Peyer's patch (tissue), 4 donors: ENCODE data around the gene PHACTR3.

Experiments
- POLR2A ChIP-seq, 2 donors: fragments of 450-650 bp; IDR thresholded peaks; one replicate each; pipeline ENCODE4 v1.5.1; 2017; ENCODE audit warnings: antibody characterized with exemption in 2 of 2, mild to moderate bottlenecking in 2 of 2, moderate library complexity in 2 of 2
- TF ChIP-seq, protein P1 (sequence below), 6 experiments: fragments of 450-650 bp in 4 of 6; fragments of 200-600 bp in 2 of 6; sonication (generic) in 1 of 6; IDR thresholded peaks; one replicate each; pipeline ENCODE4 v1.5.1; 2017 to 2019; ENCODE audit warnings: antibody characterized with exemption in 6 of 6, mild to moderate bottlenecking in 3 of 6, moderate library complexity in 1 of 6

DNA sequence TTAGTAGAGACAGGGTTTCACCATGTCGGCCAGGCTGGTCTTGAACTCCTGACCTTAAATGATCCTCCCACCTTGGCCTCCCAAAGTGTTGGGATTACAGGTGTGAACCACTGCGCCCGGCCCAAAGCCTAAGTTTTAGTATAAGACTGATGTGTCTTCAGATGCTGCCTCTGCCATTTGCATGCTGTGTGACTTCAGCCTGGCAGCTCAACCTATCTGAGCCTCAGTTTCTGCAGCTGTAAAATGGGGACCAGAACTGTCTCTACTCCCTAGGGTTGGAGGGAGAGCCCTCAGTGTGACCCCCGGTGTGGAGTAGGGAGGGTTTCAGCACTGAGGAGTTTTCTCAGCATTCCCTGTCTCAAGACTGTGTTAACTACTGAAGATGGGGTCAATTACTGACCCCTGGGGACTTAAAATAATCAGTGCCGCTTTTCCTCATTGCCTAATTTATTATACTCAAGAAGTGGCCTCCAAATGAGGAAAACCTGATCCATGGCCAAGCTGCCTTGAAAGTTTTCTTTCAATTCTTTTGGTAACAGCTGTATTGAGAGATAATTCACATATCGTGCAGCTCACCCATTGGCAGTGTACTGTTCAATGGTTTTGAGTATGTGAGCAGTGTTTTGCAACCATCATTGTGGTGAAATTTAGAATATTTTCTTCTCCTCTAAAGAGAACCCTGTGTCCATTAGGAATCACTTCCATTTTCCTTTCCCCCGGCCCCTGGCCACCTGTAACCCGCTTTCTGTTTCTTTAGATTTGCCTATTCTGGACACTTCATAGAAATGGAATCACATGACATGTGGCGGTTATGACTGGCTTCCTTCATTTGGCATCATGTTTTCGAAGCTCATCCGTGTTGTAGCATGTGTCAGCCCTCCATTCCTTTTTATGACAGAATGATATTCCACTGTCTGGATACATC lies 64.8 kb downstream of the PHACTR3 start:
- TF ChIP-seq, protein P1, sequence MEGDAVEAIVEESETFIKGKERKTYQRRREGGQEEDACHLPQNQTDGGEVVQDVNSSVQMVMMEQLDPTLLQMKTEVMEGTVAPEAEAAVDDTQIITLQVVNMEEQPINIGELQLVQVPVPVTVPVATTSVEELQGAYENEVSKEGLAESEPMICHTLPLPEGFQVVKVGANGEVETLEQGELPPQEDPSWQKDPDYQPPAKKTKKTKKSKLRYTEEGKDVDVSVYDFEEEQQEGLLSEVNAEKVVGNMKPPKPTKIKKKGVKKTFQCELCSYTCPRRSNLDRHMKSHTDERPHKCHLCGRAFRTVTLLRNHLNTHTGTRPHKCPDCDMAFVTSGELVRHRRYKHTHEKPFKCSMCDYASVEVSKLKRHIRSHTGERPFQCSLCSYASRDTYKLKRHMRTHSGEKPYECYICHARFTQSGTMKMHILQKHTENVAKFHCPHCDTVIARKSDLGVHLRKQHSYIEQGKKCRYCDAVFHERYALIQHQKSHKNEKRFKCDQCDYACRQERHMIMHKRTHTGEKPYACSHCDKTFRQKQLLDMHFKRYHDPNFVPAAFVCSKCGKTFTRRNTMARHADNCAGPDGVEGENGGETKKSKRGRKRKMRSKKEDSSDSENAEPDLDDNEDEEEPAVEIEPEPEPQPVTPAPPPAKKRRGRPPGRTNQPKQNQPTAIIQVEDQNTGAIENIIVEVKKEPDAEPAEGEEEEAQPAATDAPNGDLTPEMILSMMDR (IDR thresholded peaks at IDR 0.05): no peak
- TF ChIP-seq POLR2A (IDR thresholded peaks at IDR 0.05): no peak
